Lung (tissue), 12 donors: ENCODE data around the gene DECR2. TPM values are rescaled to one million over a fixed set of nuclear protein-coding genes. Genes with fewer than 3 reads are reported as not detected.

Experiments
- ATAC-seq: fragments of 200-7000 bp; cut with Tn5 transposase; one replicate; pipeline ENCODE4 v1.9.1; 2020; ENCODE audit warnings: moderate number of reproducible peaks; ENCODE audit not compliant: insufficient read depth, low FRiP score
- DNase-seq, 3 donors: peaks; one replicate each; pipeline ENCODE4 v3.0.0-alpha.2; 2013 to 2017
- H3K27ac ChIP-seq, 2 donors: one replicate each; pipeline ENCODE4 v1.5.1; 2013; ENCODE audit warnings: mild to moderate bottlenecking in 2 of 2, moderate library complexity in 2 of 2, control low read depth in 1 of 2, inconsistent platforms in 1 of 2, low read depth in 1 of 2, low read length in 1 of 2
- H3K27me3 ChIP-seq, 3 donors: one replicate each; pipeline ENCODE4 v1.5.1; 2013; ENCODE audit warnings: low read length in 2 of 3; ENCODE audit not compliant: control insufficient read depth in 3 of 3, insufficient read depth in 3 of 3
- H3K36me3 ChIP-seq, 4 donors: one replicate each; pipeline ENCODE4 v1.5.1; 2013; ENCODE audit warnings: low read length in 4 of 4, mild to moderate bottlenecking in 1 of 4, moderate library complexity in 1 of 4; ENCODE audit not compliant: control insufficient read depth in 4 of 4, insufficient read depth in 4 of 4
- H3K4me1 ChIP-seq, 5 donors: one replicate each; pipeline ENCODE4 v1.5.1; 2013; ENCODE audit warnings: low read length in 5 of 5, mild to moderate bottlenecking in 2 of 5, moderate library complexity in 1 of 5; ENCODE audit not compliant: control insufficient read depth in 5 of 5, insufficient read depth in 5 of 5
- H3K4me3 ChIP-seq: one replicate; pipeline ENCODE4 v1.5.1; 2013; ENCODE audit warnings: mild to moderate bottlenecking, control low read depth, moderate library complexity
- H3K9ac ChIP-seq, 2 donors: one replicate each; pipeline ENCODE4 v1.5.1; 2013; ENCODE audit warnings: low read length in 2 of 2, control low read depth in 1 of 2; ENCODE audit not compliant: insufficient read depth in 1 of 2
- H3K9me3 ChIP-seq, 4 donors: one replicate each; pipeline ENCODE4 v1.5.1; 2013; ENCODE audit warnings: low read length in 3 of 4, mild to moderate bottlenecking in 1 of 4, moderate library complexity in 1 of 4; ENCODE audit not compliant: control insufficient read depth in 4 of 4, insufficient read depth in 3 of 4
- WGBS, 2 donors: extraction: QIAGEN DNeasy Blood & Tissue Kit; methylation state at CpG; one replicate each; pipeline ENCODE4 v1.1.7; 2013; 5-methylcytosine and 5-hydroxymethylcytosine counted together
- polyA plus RNA-seq, 2 donors: library from polyadenylated mRNA; stranded (reverse); fragments of 200-250 nt; gene quantifications; one replicate each; pipeline ENCODE4 v1.2.1, GENCODE V29; 2013
- total RNA-seq, 2 donors: library from RNA; depleted of rRNA in 1 of 2; stranded (reverse); fragments of >200 nt in 1 of 2; gene quantifications; one replicate each; pipeline ENCODE4 v1.2.1, GENCODE V29; 2014 to 2021
- TF ChIP-seq, protein P1 (sequence below): IDR thresholded peaks from 2 replicates; pipeline ENCODE4 v1.5.1; 2012; ENCODE audit warnings: mild to moderate bottlenecking; ENCODE audit errors: control extremely low read depth, extremely low read depth
- donor health status: control.
- donor health status: control.
- donor health status: Bipolar disorder and iron deficiency.
- donor health status: healthy.
- donor health status: DM: yes; HTN: yes; CAD: no.

The DECR2 gene
- total and polyA plus RNA-seq, 4 donors = 5.2 to 18.3 (median 15.7) TPM

DNA sequence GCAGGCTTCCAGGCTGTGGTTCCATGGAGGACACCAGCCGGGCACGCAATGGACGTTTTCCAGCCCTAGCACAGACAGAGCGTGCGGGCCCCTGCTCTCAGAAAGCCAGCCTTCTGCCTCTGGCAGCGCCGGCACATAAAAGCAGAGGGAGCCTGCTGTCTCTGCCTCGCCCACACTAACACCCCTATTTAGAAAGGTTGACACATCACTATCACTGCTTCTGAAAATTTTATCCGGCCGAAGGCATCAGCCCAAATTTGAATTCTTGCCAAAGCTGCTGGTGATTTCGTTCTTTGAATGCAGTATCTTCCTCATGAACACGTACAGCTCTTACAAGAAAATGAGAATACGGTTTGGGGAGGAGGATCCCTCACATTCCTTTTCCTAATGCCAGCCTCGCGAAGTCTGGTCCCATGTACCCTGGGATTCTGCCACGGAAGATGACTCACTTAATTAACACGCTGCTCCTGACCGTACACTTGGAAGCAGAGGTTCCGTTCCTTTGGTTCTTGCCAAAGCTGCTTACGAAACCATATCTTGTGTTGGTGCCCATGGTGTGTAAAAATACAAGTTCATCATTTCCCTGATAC, 22.4 kb downstream of the DECR2 start:
- H3K9me3 ChIP-seq = no peaks in the 10 kb centered on the region
- DNase-seq (peak in 2 of 3 donors; percentile 40 to 41), ATAC-seq (peak; percentile 56)
- H3K36me3 ChIP-seq = peaks cover 0 to 6% (median 0%) of the 10 kb centered on the region in 4 donors
- no peak overlapping the region for H3K9ac ChIP-seq
- peaks cover 0 to 6% (median 0%) of the 10 kb centered on the region in 3 donors for H3K27me3 ChIP-seq
- H3K4me1 ChIP-seq = peaks cover 5 to 21% (median 7%) of the 10 kb centered on the region in 5 donors
- no peak overlapping the region for H3K4me3 ChIP-seq
- TF ChIP-seq, protein P1, sequence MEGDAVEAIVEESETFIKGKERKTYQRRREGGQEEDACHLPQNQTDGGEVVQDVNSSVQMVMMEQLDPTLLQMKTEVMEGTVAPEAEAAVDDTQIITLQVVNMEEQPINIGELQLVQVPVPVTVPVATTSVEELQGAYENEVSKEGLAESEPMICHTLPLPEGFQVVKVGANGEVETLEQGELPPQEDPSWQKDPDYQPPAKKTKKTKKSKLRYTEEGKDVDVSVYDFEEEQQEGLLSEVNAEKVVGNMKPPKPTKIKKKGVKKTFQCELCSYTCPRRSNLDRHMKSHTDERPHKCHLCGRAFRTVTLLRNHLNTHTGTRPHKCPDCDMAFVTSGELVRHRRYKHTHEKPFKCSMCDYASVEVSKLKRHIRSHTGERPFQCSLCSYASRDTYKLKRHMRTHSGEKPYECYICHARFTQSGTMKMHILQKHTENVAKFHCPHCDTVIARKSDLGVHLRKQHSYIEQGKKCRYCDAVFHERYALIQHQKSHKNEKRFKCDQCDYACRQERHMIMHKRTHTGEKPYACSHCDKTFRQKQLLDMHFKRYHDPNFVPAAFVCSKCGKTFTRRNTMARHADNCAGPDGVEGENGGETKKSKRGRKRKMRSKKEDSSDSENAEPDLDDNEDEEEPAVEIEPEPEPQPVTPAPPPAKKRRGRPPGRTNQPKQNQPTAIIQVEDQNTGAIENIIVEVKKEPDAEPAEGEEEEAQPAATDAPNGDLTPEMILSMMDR = no peak
- 43 to 47% methylated on average over 20 of the region's 20 CpGs for WGBS, 2 donors
- peak overlapping the region; percentile 95 to 96 for H3K27ac ChIP-seq

DNA sequence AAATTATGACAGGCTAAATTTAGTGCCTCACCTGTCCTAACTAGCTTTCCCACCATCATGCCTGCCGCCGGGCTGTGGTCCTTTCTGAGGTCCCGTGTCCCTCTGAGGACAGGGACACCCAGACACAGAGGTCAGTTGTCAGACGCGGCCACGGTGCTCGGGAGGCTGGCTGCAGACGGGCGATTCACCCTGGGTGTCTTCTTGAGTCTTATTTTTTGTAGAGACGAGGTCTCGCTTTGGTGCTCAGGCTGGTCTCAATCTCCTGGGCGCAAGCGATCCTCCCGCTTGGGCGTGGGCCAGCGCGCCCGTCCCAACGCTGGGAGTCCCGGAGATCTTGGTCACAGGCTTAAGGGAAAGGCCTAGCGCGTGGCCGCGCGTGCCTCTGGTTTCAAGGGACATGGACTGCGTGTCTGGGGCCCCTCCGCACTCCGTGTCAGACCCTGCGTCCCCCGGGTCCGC, 23.0 kb downstream of the DECR2 start:
- WGBS, 2 donors = 6 to 15% methylated on average over 31 of the region's 31 CpGs
- ATAC-seq = peak; percentile 12
- TF ChIP-seq, protein P1 = no peak

DNA sequence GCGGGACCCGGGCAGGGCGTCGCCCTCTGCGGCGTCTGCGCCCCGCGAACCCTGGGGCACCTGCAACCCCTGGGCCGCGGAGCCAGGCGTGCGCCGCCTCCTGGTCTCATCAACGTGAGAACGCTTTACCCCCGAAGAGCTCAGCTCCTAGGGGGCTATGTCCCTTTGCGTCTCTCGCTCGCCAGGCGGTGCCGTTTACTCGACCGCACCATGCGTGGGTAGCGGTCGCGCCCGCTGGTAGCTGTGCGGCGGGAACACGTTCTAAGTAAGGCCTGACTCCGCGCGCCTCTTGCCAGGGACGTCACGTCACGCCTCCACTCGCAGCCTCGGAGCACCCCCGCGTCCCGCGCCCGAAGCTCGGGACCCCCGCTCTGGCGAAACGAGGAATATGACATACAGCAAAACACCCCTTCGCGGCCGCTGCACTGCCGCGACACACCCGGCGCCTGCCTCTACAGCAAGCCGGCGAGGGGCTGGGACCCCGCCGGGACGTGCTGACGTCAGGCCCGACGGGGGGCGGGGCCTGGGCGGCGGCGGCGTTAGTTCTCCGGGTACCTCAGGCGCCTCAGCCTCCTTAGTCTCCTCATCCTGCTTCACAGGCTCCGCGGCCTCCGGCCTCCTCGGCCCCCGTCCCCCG, 23.5 kb downstream of the DECR2 start, which contains the start of gene RAB11FIP3:
Gene RAB11FIP3 (plus strand): TSS at position 568 of the 637 bp plus-strand sequence. CDS start 358 bp downstream, outside the sequence.
- TF ChIP-seq, protein P1 = no peak

More for the DNA sequence above, 23.0 kb downstream of the DECR2 start:
- H3K36me3 ChIP-seq = peaks cover 0 to 6% (median 0%) of the 10 kb centered on the region in 4 donors
- no peak overlapping the region for H3K9ac ChIP-seq
- peaks cover 0 to 6% (median 0%) of the 10 kb centered on the region in 3 donors for H3K27me3 ChIP-seq
- peaks cover 5 to 21% (median 7%) of the 10 kb centered on the region in 5 donors for H3K4me1 ChIP-seq
- DNase-seq = peak; percentile 20 to 35 (median 28)
- H3K9me3 ChIP-seq = no peaks in the 10 kb centered on the region
- peak overlapping the region; percentile 95 to 96 for H3K27ac ChIP-seq
- peak overlapping the region; percentile 56 for H3K4me3 ChIP-seq

More for the DNA sequence above, 23.5 kb downstream of the DECR2 start, which contains the start of gene RAB11FIP3:
- peaks cover 0 to 6% (median 0%) of the 10 kb centered on the region in 4 donors for H3K36me3 ChIP-seq
- WGBS, 2 donors = 0% methylated on average over 73 to 77 of the region's 77 CpGs
- peaks cover 0 to 6% (median 0%) of the 10 kb centered on the region in 3 donors for H3K27me3 ChIP-seq
- H3K9ac ChIP-seq = peak within 1 kb of the TSS in 1 of 2 donors; percentile 55
- peaks cover 5 to 21% (median 7%) of the 10 kb centered on the region in 5 donors for H3K4me1 ChIP-seq
- DNase-seq (peak; percentile 82 to 88 (median 87)), ATAC-seq (peak; percentile 94)
- peak within 1 kb of the TSS; percentile 73 for H3K4me3 ChIP-seq
- H3K27ac ChIP-seq = peak within 1 kb of the TSS; percentile 95 to 96
- no peaks in the 10 kb centered on the region for H3K9me3 ChIP-seq
